ENCODE results near the gene CAND2.

DNA sequence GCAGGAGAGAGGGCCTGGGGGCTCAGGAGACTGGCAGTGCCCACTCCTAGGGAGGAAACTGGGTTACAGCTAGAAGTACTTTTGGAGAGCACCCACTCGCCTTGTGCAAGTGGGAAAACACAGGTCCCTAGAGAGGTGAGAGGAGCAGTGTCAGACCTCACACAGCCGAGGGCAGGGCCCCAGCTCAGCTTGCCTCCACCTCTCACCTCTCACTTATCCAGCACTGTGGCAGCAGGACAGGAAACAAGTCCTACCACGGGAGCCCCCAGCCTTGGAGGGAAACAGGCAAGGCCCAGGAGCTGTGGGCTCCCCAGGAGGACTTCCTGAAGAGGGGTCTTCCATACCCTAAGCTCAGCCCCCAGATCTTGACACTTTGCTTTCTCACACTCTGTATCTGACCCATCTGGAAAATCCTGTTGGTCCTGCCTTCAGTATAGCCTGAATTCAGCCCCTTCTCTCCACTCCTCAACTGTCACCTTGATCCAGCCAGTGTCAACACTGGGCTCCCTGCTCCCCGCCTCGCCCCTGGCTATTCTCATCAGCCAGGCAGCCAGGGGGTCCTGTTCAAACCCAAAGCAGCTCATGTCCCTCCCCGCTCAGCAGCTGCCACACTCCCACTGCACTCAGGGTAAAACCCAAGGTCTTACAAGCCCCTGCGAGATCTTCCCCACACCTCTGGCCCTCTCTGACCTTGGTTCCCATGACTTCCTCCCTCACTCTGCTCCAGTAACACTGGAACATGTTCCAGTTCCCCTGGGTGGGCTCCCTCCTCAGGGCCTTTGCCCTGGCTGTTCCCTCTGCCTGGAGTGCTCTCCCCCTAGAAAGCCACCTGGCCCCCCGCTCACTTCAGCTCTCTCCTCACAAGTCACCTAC is 36.6 kb upstream of the CAND2 start:
- no peak for TF ChIP-seq POLR2A (IDR thresholded peaks at IDR 0.05)
- TF ChIP-seq, protein P1, sequence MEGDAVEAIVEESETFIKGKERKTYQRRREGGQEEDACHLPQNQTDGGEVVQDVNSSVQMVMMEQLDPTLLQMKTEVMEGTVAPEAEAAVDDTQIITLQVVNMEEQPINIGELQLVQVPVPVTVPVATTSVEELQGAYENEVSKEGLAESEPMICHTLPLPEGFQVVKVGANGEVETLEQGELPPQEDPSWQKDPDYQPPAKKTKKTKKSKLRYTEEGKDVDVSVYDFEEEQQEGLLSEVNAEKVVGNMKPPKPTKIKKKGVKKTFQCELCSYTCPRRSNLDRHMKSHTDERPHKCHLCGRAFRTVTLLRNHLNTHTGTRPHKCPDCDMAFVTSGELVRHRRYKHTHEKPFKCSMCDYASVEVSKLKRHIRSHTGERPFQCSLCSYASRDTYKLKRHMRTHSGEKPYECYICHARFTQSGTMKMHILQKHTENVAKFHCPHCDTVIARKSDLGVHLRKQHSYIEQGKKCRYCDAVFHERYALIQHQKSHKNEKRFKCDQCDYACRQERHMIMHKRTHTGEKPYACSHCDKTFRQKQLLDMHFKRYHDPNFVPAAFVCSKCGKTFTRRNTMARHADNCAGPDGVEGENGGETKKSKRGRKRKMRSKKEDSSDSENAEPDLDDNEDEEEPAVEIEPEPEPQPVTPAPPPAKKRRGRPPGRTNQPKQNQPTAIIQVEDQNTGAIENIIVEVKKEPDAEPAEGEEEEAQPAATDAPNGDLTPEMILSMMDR (IDR thresholded peaks at IDR 0.05): no peak

Measured in breast epithelium (tissue), 3 donors.